Activated CD4-positive, alpha-beta T cell treated with anti-CD3 and anti-CD28 coated beads for 36 hours (primary cell): Measurements from ENCODE around the gene TRIM36. TPM values are rescaled to one million over a fixed set of nuclear protein-coding genes. Genes with fewer than 3 reads are reported as not detected.

Source experiments
- ATAC-seq: fragments of 200-7000 bp; cut with Tn5 transposase; one replicate; pipeline ENCODE4 v1.10.0; 2021; ENCODE audit warnings: mild to moderate bottlenecking, moderate library complexity
- CTCF ChIA-PET: fragments of 350-600 bp; sonication (Branson Sonifier 250); formaldehyde crosslinking; loops from one replicate; lab custom pipeline; 2021; ENCODE audit warnings: antibody characterized with exemption; lab: Charles Lee
- POLR2A ChIA-PET: fragments of 350-600 bp; sonication (Branson Sonifier 250); formaldehyde crosslinking; loops from one replicate; lab custom pipeline; 2021; ENCODE audit warnings: antibody characterized with exemption, inconsistent platforms; lab: Charles Lee
- DNase-seq: peaks from one replicate; pipeline ENCODE4 v3.0.0-alpha.2; 2020
- H3K27ac Mint-ChIP-seq: one replicate; pipeline ENCODE4 v1.8.0; 2021; ENCODE audit warnings: mixed read lengths
- H3K27me3 Mint-ChIP-seq: one replicate; pipeline ENCODE4 v1.8.0; 2021; ENCODE audit warnings: mixed read lengths
- H3K36me3 Mint-ChIP-seq: one replicate; pipeline ENCODE4 v1.8.0; 2021; ENCODE audit warnings: low read depth, mixed read lengths
- H3K4me1 Mint-ChIP-seq: one replicate; pipeline ENCODE4 v1.8.0; 2021; ENCODE audit warnings: mixed read lengths
- H3K4me3 Mint-ChIP-seq: one replicate; pipeline ENCODE4 v1.8.0; 2021; ENCODE audit warnings: mild to moderate bottlenecking, moderate library complexity, mixed read lengths
- H3K9me3 Mint-ChIP-seq: one replicate; pipeline ENCODE4 v1.8.0; 2021; ENCODE audit warnings: low read depth, mixed read lengths
- intact Hi-C, 2 experiments: fragments of 100-400 bp; cut with DNase I in 1 of 2; cut with micrococcal nuclease in 1 of 2; formaldehyde crosslinking; loops; one replicate each; pipeline versions ENCODE4 v1.14.2 to v1.15.1; 2022 to 2024; cut with DNase I, micrococcal nuclease
- total RNA-seq, 2 experiments: library from RNA; stranded (reverse); gene quantifications; one replicate each; pipeline ENCODE4 v1.2.3, GENCODE V29; 2021

Gene TRIM36
- total RNA-seq, 2 experiments from 2014 or later: 0.11 TPM; not detected in 1

GRCh38 chr5:115165790-115166189, 3.9 kb downstream of the TRIM36 start:
- DNase-seq (no peak), ATAC-seq (no peak)
- Mint-ChIP-seq H3K36me3 (peaks cover 5% of the 10 kb centered on the region), H3K4me1 (peaks cover 2% of the 10 kb centered on the region), H3K4me3 (no peak overlapping the region), H3K27ac (no peak overlapping the region), H3K27me3 (peaks cover 54% of the 10 kb centered on the region), H3K9me3 (peaks cover 4% of the 10 kb centered on the region)
- CTCF ChIA-PET: interaction anchor here (1.1 kb wide), 1 partner anchor 48 kb away, joined by 3 read pairs; no protein-coding TSS in a partner anchor
- POLR2A ChIA-PET: no interaction called here
- intact Hi-C loops: no loop called here

- DNase-seq (no peak), ATAC-seq (no peak)
- no peak overlapping the region for H3K4me3 Mint-ChIP-seq
- no peaks in the 10 kb centered on the region for H3K9me3 Mint-ChIP-seq
- ChIA-PET POLR2A (no interaction called here), CTCF (no interaction called here)
- H3K36me3 Mint-ChIP-seq: no peaks in the 10 kb centered on the region
- no peak overlapping the region for H3K27ac Mint-ChIP-seq
- intact Hi-C loops: no loop called here
- H3K4me1 Mint-ChIP-seq: no peaks in the 10 kb centered on the region
- H3K27me3 Mint-ChIP-seq: peaks cover 44% of the 10 kb centered on the region
Observed at GRCh38 chr5:115160975-115161475, 8.7 kb downstream of the TRIM36 start.

GRCh38 chr5:115151208-115151805, 18.4 kb downstream of the TRIM36 start:
- H3K4me3 Mint-ChIP-seq: no peak overlapping the region
- DNase-seq (no peak), ATAC-seq (no peak)
- peaks cover 33% of the 10 kb centered on the region for H3K27me3 Mint-ChIP-seq
- intact Hi-C loops: no loop called here
- ChIA-PET CTCF (no interaction called here), POLR2A (no interaction called here)
- no peaks in the 10 kb centered on the region for H3K4me1 Mint-ChIP-seq
- H3K27ac Mint-ChIP-seq: no peak overlapping the region
- peaks cover 5% of the 10 kb centered on the region for H3K36me3 Mint-ChIP-seq
- peaks cover 14% of the 10 kb centered on the region for H3K9me3 Mint-ChIP-seq

GRCh38 chr5:115150512-115150911, 19.2 kb downstream of the TRIM36 start:
- H3K27ac Mint-ChIP-seq: no peak overlapping the region
- intact Hi-C loops: no loop called here
- no peaks in the 10 kb centered on the region for H3K4me1 Mint-ChIP-seq
- ChIA-PET CTCF (no interaction called here), POLR2A (no interaction called here)
- H3K4me3 Mint-ChIP-seq: no peak overlapping the region
- peaks cover 27% of the 10 kb centered on the region for H3K27me3 Mint-ChIP-seq
- peaks cover 5% of the 10 kb centered on the region for H3K36me3 Mint-ChIP-seq
- no peak for DNase-seq
- ATAC-seq: no peak
- peaks cover 14% of the 10 kb centered on the region for H3K9me3 Mint-ChIP-seq

GRCh38 chr5:115147052-115147451, 22.7 kb downstream of the TRIM36 start:
- DNase-seq (no peak), ATAC-seq (no peak)
- CTCF ChIA-PET: interaction anchor here (1.1 kb wide), 1 partner anchor 49 kb away, joined by 3 read pairs; no protein-coding TSS in a partner anchor
- H3K36me3 Mint-ChIP-seq: peaks cover 2% of the 10 kb centered on the region
- no peak overlapping the region for H3K4me3 Mint-ChIP-seq
- no peak overlapping the region for H3K27ac Mint-ChIP-seq
- H3K27me3 Mint-ChIP-seq: peaks cover 14% of the 10 kb centered on the region
- peaks cover 5% of the 10 kb centered on the region for H3K9me3 Mint-ChIP-seq
- no peaks in the 10 kb centered on the region for H3K4me1 Mint-ChIP-seq
- POLR2A ChIA-PET: no interaction called here
- intact Hi-C loops: no loop called here

- ChIA-PET CTCF (interaction anchor here (1.1 kb wide), 1 partner anchor 111 kb away, joined by 3 read pairs; no protein-coding TSS in a partner anchor), POLR2A (no interaction called here)
- Mint-ChIP-seq H3K36me3 (no peaks in the 10 kb centered on the region), H3K4me1 (no peaks in the 10 kb centered on the region), H3K27ac (no peak overlapping the region), H3K4me3 (no peak overlapping the region), H3K27me3 (peaks cover 22% of the 10 kb centered on the region), H3K9me3 (no peaks in the 10 kb centered on the region)
- DNase-seq: no peak
- intact Hi-C loops: no loop called here
- ATAC-seq: no peak
Observed at GRCh38 chr5:115136294-115136693, 33.4 kb downstream of the TRIM36 start.

GRCh38 chr5:115132465-115132864, 37.2 kb downstream of the TRIM36 start:
- ChIA-PET CTCF (interaction anchor here (0.6 kb wide), 1 partner anchor 32 kb away, joined by 3 read pairs; no protein-coding TSS in a partner anchor), POLR2A (no interaction called here)
- DNase-seq (no peak), ATAC-seq (no peak)
- Mint-ChIP-seq H3K27ac (no peak overlapping the region), H3K4me3 (no peak overlapping the region), H3K36me3 (no peaks in the 10 kb centered on the region), H3K27me3 (peaks cover 15% of the 10 kb centered on the region), H3K4me1 (no peaks in the 10 kb centered on the region), H3K9me3 (no peaks in the 10 kb centered on the region)
- intact Hi-C loops: no loop called here

GRCh38 chr5:115126303-115126702, 43.4 kb downstream of the TRIM36 start:
- no peaks in the 10 kb centered on the region for H3K4me1 Mint-ChIP-seq
- no peak overlapping the region for H3K4me3 Mint-ChIP-seq
- ChIA-PET POLR2A (no interaction called here), CTCF (no interaction called here)
- H3K36me3 Mint-ChIP-seq: no peaks in the 10 kb centered on the region
- peaks cover 2% of the 10 kb centered on the region for H3K9me3 Mint-ChIP-seq
- peaks cover 6% of the 10 kb centered on the region for H3K27me3 Mint-ChIP-seq
- no peak overlapping the region for H3K27ac Mint-ChIP-seq
- ATAC-seq (no peak), DNase-seq (no peak)
- intact Hi-C loops: no loop called here

GRCh38 chr5:115124741-115125140, 45.0 kb downstream of the TRIM36 start:
- ChIA-PET POLR2A (no interaction called here), CTCF (interaction anchor here (0.8 kb wide), 1 partner anchor 33 kb away, joined by 3 read pairs; no protein-coding TSS in a partner anchor)
- Mint-ChIP-seq H3K36me3 (no peaks in the 10 kb centered on the region), H3K9me3 (peaks cover 2% of the 10 kb centered on the region), H3K27me3 (peaks cover 4% of the 10 kb centered on the region), H3K27ac (no peak overlapping the region), H3K4me3 (no peak overlapping the region), H3K4me1 (no peaks in the 10 kb centered on the region)
- DNase-seq (no peak), ATAC-seq (no peak)
- intact Hi-C loops: no loop called here

- Mint-ChIP-seq H3K4me3 (no peak overlapping the region), H3K27ac (no peak overlapping the region), H3K4me1 (no peaks in the 10 kb centered on the region), H3K27me3 (peaks cover 24% of the 10 kb centered on the region), H3K9me3 (peaks cover 3% of the 10 kb centered on the region), H3K36me3 (no peaks in the 10 kb centered on the region)
- ChIA-PET POLR2A (no interaction called here), CTCF (no interaction called here)
- intact Hi-C loops: no loop called here
- no peak for DNase-seq
- ATAC-seq: no peak
Observed at GRCh38 chr5:115116001-115116400, 53.7 kb downstream of the TRIM36 start.

- intact Hi-C loops: no loop called here
- CTCF ChIA-PET: no interaction called here
- ATAC-seq: no peak
Observed at GRCh38 chr5:115109840-115110239, 59.9 kb downstream of the TRIM36 start.

GRCh38 chr5:115109356-115109755, 60.4 kb downstream of the TRIM36 start:
- Mint-ChIP-seq H3K4me1 (no peaks in the 10 kb centered on the region), H3K9me3 (no peaks in the 10 kb centered on the region), H3K36me3 (no peaks in the 10 kb centered on the region), H3K27ac (no peak overlapping the region), H3K4me3 (no peak overlapping the region), H3K27me3 (peaks cover 19% of the 10 kb centered on the region)
- ChIA-PET CTCF (no interaction called here), POLR2A (no interaction called here)
- intact Hi-C loops: no loop called here
- no peak for ATAC-seq
- no peak for DNase-seq

More at GRCh38 chr5:115109840-115110239, 59.9 kb downstream of the TRIM36 start:
- peaks cover 17% of the 10 kb centered on the region for H3K27me3 Mint-ChIP-seq
- no peaks in the 10 kb centered on the region for H3K9me3 Mint-ChIP-seq
- POLR2A ChIA-PET: no interaction called here
- H3K27ac Mint-ChIP-seq: no peak overlapping the region
- no peak overlapping the region for H3K4me3 Mint-ChIP-seq
- no peaks in the 10 kb centered on the region for H3K36me3 Mint-ChIP-seq
- H3K4me1 Mint-ChIP-seq: no peaks in the 10 kb centered on the region
- DNase-seq: no peak
